GM21786 (cell line): ENCODE results near the gene VAT1.

Experiments
- ATAC-seq: cut with Tn5 transposase; IDR thresholded peaks from one replicate; pipeline ENCODE4 v1.9.1; 2021; ENCODE audit not compliant: unreplicated experiment

VAT1 gene

GRCh38 chr17:43027091-43028032 is 5.2 kb upstream of the VAT1 start:
- ATAC-seq = no peak

- ATAC-seq = no peak
These were observed 4.4 kb upstream of the VAT1 start for GRCh38 chr17:43026595-43026994.

- no peak for ATAC-seq
These were observed 3.8 kb upstream of the VAT1 start for GRCh38 chr17:43025766-43026537.

- ATAC-seq = no peak
These were observed 3.1 kb upstream of the VAT1 start for GRCh38 chr17:43025290-43025657.

GRCh38 chr17:43024407-43025289 is 2.5 kb upstream of the VAT1 start, which contains the start of gene RND2:
TSS of gene RND2 (plus strand) at chr17:43025231. CDS start at chr17:43025348, 117 bp downstream.
- peak; percentile 43 for ATAC-seq

GRCh38 chr17:43020789-43021740 is 1.1 kb downstream of the VAT1 start:
- no peak for ATAC-seq

GRCh38 chr17:43020030-43020621 is 2.1 kb downstream of the VAT1 start:
- no peak for ATAC-seq

GRCh38 chr17:43019418-43019817 is 2.8 kb downstream of the VAT1 start:
- no peak for ATAC-seq

GRCh38 chr17:43018932-43019331 is 3.3 kb downstream of the VAT1 start:
- no peak for ATAC-seq

GRCh38 chr17:43018008-43018853 is 4.0 kb downstream of the VAT1 start:
- ATAC-seq = no peak

- no peak for ATAC-seq
These were observed 6.0 kb downstream of the VAT1 start for GRCh38 chr17:43016216-43016615.

- no peak for ATAC-seq
These were observed 6.6 kb downstream of the VAT1 start for GRCh38 chr17:43015579-43015978.

- ATAC-seq = no peak
These were observed 7.3 kb downstream of the VAT1 start for GRCh38 chr17:43014649-43015542.

- no peak for ATAC-seq
These were observed 8.1 kb downstream of the VAT1 start for GRCh38 chr17:43014020-43014648.

GRCh38 chr17:43013296-43013695 is 8.9 kb downstream of the VAT1 start:
- ATAC-seq = no peak

GRCh38 chr17:43011728-43012472 is 10.3 kb downstream of the VAT1 start:
- no peak for ATAC-seq
